ENCODE measurements around the gene MCM8. TPM values are rescaled to one million over a fixed set of nuclear protein-coding genes. Genes with fewer than 3 reads are reported as not detected.

Gene MCM8
- total RNA-seq, 2 experiments from 2014 or later, result 46.6 to 47.8 TPM

DNA sequence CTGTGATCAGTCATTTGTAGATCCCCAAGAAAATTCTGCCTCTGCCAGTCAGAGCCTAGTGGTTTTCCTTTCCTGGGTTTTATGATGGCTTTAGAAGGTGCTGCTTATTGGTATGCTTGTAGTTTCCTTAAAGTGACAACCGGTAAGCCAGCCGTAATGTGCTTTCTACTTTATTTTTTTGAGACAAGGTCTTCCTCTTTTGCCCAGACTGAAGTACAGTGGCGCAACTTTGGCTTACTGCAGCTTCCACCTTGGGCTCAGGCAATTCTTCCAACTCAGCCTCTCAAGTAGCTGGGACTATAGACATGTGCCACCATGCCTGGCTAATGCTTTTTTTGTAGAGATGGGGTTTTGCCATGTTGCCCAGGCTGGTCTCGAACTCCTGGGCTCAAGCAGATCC, 23.5 kb downstream of the MCM8 start:
- TF ChIP-seq, protein P1, sequence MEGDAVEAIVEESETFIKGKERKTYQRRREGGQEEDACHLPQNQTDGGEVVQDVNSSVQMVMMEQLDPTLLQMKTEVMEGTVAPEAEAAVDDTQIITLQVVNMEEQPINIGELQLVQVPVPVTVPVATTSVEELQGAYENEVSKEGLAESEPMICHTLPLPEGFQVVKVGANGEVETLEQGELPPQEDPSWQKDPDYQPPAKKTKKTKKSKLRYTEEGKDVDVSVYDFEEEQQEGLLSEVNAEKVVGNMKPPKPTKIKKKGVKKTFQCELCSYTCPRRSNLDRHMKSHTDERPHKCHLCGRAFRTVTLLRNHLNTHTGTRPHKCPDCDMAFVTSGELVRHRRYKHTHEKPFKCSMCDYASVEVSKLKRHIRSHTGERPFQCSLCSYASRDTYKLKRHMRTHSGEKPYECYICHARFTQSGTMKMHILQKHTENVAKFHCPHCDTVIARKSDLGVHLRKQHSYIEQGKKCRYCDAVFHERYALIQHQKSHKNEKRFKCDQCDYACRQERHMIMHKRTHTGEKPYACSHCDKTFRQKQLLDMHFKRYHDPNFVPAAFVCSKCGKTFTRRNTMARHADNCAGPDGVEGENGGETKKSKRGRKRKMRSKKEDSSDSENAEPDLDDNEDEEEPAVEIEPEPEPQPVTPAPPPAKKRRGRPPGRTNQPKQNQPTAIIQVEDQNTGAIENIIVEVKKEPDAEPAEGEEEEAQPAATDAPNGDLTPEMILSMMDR (IDR thresholded peaks at IDR 0.05), result no peak
- ChIA-PET CTCF (no interaction called here), POLR2A (no interaction called here)
- ATAC-seq (no peak), DNase-seq (no peak)
- intact Hi-C loops (cut with micrococcal nuclease), result no loop called here
- H3K4me1 Mint-ChIP-seq (ENCODE audit: low read depth), result no peaks in the 10 kb centered on the region
- H3K4me3 Mint-ChIP-seq, result no peak overlapping the region
- no peaks in the 10 kb centered on the region for H3K9me3 Mint-ChIP-seq
- no peaks in the 10 kb centered on the region for H3K27me3 Mint-ChIP-seq
- peaks cover 54% of the 10 kb centered on the region for H3K36me3 Mint-ChIP-seq (ENCODE audit: low read depth)
- no peak overlapping the region for H3K27ac Mint-ChIP-seq

DNA sequence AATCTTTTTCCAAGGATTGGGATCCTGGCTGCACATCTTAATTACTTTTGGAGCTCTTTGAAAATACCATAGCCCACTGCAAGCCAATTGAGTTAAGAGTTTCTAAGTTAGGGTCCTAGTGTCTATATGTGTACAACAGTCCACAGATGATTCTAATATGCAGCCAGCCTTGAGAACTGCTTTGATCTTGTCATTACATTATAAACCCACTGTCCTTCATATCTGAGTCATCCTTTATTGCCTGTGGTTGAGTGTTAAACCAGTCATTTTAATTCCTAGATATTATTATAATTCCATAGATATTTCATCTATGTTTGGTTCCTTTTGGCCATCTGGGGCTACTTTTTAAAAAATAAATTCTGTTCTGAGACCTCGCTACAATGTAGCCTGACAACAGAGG, 24.1 kb downstream of the MCM8 start:
- no peaks in the 10 kb centered on the region for H3K4me1 Mint-ChIP-seq (ENCODE audit: low read depth)
- CTCF ChIA-PET, result no interaction called here
- no peaks in the 10 kb centered on the region for H3K27me3 Mint-ChIP-seq
- POLR2A ChIA-PET, result no interaction called here
- peaks cover 55% of the 10 kb centered on the region for H3K36me3 Mint-ChIP-seq (ENCODE audit: low read depth)
- TF ChIP-seq, protein P1 (IDR thresholded peaks at IDR 0.05), result no peak
- no peaks in the 10 kb centered on the region for H3K9me3 Mint-ChIP-seq
- H3K4me3 Mint-ChIP-seq, result no peak overlapping the region
- intact Hi-C loops (cut with micrococcal nuclease), result no loop called here
- ATAC-seq (no peak), DNase-seq (no peak)
- no peak overlapping the region for H3K27ac Mint-ChIP-seq

DNA sequence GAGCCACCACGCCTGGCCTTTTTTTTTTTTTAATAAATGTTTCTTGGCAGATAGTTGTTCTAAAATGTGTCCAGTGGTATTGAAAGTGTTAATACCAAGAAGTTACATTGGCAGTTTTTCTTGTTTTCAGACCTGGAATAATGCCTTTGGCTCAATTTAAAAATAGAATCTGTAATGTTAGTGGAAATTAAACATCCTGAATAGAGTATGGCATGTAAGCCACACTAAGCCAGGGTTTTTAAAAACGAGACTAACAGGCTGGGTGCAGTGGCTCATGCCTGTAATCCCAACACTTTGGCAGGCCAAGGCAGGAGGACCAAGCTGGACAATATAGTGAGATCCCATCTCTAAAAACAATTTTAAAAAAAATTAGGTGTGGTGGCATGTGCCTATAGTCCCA, 25.3 kb downstream of the MCM8 start:
- Mint-ChIP-seq H3K36me3 (ENCODE audit: low read depth) (peaks cover 53% of the 10 kb centered on the region), H3K9me3 (no peaks in the 10 kb centered on the region), H3K4me1 (ENCODE audit: low read depth) (no peaks in the 10 kb centered on the region), H3K27me3 (no peaks in the 10 kb centered on the region), H3K27ac (no peak overlapping the region), H3K4me3 (no peak overlapping the region)
- no peak for ATAC-seq
- intact Hi-C loops (cut with micrococcal nuclease), result no loop called here
- CTCF ChIA-PET, result interaction anchor here (1.2 kb wide), 1 partner anchor 14 kb away, joined by 3 read pairs; no protein-coding TSS in a partner anchor
- TF ChIP-seq, protein P1 (IDR thresholded peaks at IDR 0.05), result no peak
- no peak for DNase-seq
- POLR2A ChIA-PET, result interaction anchor here (0.6 kb wide), 1 partner anchor 376 kb away, joined by 4 read pairs; no protein-coding TSS in a partner anchor

DNA sequence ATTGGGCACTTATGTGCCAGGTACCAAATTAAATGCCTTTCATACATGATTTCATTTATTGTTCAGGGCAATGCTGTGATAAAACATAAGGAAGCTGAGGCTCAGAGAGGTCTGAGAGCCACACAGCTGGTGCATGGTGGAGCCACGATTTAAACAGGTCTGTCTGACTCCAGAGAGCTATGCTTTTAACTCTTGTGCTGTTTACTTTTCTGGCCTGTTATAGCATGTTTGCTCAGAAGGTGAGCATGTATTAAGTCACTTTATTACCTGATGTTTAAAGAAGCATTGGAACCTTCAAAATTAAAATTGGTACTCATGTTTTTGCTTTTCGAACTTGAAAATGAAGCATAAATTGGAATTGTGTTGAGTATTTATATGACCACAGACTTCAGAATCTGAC, 26.8 kb downstream of the MCM8 start:
- H3K36me3 Mint-ChIP-seq (ENCODE audit: low read depth), result peaks cover 48% of the 10 kb centered on the region
- TF ChIP-seq, protein P1 (IDR thresholded peaks at IDR 0.05), result no peak

DNA sequence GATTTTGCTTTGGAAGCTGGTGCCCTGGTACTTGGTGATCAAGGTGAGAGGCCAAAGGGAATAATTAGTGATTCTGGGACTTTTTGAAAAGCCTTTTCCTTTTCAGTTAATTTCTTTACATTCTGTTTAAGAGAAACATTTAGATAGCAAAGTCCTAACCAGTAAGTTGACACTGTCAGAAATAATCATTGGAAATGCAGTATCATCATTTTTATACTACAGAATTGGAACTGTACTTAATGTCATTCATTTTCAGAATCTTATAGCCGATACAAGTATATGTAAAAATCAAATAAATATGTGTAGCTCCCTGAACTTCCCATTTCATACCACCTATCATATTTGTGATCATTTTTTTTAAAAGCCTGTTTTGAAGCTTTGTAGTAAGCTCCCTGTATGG, 27.5 kb downstream of the MCM8 start:
- intact Hi-C loops (cut with micrococcal nuclease), result no loop called here
- ChIA-PET POLR2A (no interaction called here), CTCF (interaction anchor here (0.6 to 1.1 kb wide), 4 partner anchors 13 to 448 kb away, joined by 3 to 5 read pairs (median 3); no protein-coding TSS in a partner anchor)
- no peak for ATAC-seq
- no peak overlapping the region for H3K4me3 Mint-ChIP-seq
- H3K9me3 Mint-ChIP-seq, result no peaks in the 10 kb centered on the region
- no peak for DNase-seq
- no peak overlapping the region for H3K27ac Mint-ChIP-seq
- TF ChIP-seq, protein P1 (IDR thresholded peaks at IDR 0.05), result no peak
- no peaks in the 10 kb centered on the region for H3K4me1 Mint-ChIP-seq (ENCODE audit: low read depth)
- no peaks in the 10 kb centered on the region for H3K27me3 Mint-ChIP-seq
- peaks cover 49% of the 10 kb centered on the region for H3K36me3 Mint-ChIP-seq (ENCODE audit: low read depth)

More for the DNA sequence above, 26.8 kb downstream of the MCM8 start:
- Mint-ChIP-seq H3K4me3 (no peak overlapping the region), H3K9me3 (no peaks in the 10 kb centered on the region), H3K27ac (no peak overlapping the region), H3K27me3 (no peaks in the 10 kb centered on the region), H3K4me1 (ENCODE audit: low read depth) (no peaks in the 10 kb centered on the region)
- ChIA-PET CTCF (interaction anchor here (0.8 to 1.1 kb wide), 2 partner anchors 12 to 447 kb away, joined by 3 read pairs; no protein-coding TSS in a partner anchor), POLR2A (interaction anchor here (0.6 kb wide), 1 partner anchor 59 kb away, joined by 3 read pairs; no protein-coding TSS in a partner anchor)
- no peak for ATAC-seq
- no peak for DNase-seq
- intact Hi-C loops (cut with micrococcal nuclease), result no loop called here
